NCI-H1694 treated with DMSO at 0.1 percent for 48 hours (cell line): ENCODE results near the gene GPR89A.
"Not testable (repeated sequence)": the region's sequence is repeated elsewhere in the genome, so short reads cannot be mapped to it uniquely, and the experiment has no call there.

Source experiments
- DNase-seq: peaks from one replicate; lab custom pipeline; 2025; lab: John Stamatoyannopoulos, UW

Gene GPR89A

DNA sequence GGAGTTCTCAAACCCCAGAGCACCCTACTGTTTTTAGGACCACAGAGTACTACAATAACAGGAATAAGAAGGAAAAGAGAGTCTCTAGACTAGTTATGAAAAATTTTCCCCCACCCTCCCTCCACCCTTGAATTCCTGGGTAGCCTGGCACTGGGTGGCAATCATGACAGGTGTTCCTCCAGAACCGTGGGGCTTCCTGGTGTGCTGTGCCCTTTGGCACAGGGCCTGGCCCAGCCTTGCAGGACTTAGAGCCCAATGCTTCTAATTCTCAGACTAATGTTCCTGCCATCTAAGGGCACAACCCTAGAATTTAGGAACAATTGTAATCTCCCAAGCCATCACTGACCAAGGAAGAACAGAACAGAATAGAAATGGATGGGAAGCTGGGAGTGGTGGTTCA, 110.0 kb downstream of the GPR89A start:
- DNase-seq = no peak

DNA sequence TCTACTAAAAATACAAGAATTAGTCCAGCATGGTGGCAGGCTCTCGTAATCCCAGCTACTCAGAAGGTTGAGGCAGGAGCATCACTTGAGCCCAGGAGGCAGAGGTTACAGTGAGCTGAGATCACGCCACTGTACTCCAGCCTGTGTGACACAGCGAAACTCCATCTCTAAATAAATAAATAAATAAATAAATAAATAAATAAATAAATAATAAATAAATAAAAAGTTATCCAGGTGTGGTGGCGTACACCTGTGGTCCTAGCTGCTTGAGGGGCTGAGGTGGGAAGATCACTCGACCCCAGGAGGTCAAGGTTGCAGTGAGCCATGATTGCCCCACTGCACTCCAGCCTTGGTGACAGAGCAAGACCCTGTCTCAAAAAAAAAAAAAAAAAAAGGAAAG, 110.7 kb downstream of the GPR89A start:
- DNase-seq = not testable (repeated sequence)

DNA sequence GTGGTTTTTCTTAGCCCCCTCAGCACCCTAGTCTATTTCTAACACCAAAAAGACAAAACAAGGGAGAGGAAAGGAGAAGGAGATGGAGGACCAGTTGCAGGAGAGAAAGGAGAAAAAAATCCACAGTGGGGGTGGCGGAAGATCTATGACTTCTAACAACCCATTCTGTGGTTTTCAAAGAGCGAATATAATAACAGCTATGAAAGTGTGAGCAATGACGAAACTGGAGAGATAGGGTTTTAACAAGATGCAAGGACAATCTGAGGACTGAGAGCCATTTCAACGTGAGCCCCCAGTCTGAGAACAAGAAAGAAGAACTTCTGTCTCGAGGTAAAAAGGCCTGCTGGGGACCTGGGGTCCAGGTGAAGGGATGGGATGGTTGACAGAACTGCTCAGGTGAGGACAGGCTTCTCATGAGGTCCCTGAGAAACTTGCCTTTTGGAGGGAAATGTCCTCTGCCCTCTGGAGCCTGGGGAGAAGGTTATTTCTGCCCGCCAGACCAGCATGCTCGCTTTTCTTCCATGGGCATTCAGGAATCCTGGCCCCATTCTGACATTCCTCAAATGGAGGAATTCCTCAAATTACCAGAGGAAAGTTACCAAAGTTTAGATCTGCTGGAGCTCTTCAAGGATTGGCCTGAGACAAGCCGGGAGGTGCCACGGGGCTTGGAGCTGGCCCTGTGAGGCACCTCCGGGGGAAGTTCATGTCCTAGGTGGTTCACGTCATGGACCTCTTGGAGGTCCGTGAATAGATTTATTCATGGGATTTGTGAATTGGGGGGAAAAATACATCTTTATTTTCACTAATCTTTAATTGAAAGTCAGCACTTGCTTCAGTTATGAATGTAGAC, 111.7 kb downstream of the GPR89A start, which contains the start of gene CD160:
CD160 (plus strand) TSS at position 270 of the 850 bp plus-strand sequence. CDS start 8,829 bp downstream, outside the sequence.
- DNase-seq = no peak
